ENCODE measurements around the gene HTRA3. TPM values are rescaled to one million over a fixed set of nuclear protein-coding genes. Genes with fewer than 3 reads are reported as not detected.
"Not testable (repeated sequence)": the region's sequence is repeated elsewhere in the genome, so short reads cannot be mapped to it uniquely, and the experiment has no call there.

HTRA3 gene
- total RNA-seq, 1 donor from 2014 or later, result 131 TPM

- intact Hi-C loops (cut with DNase I), result no loop called here
- no peak for DNase-seq (ENCODE audit: missing footprints)
- no peak for ATAC-seq
Measured at GRCh38 chr4:8326206-8326605, 56.7 kb downstream of the HTRA3 start.

GRCh38 chr4:8328456-8328855 lies 58.9 kb downstream of the HTRA3 start:
- DNase-seq (ENCODE audit: missing footprints) (no peak), ATAC-seq (no peak)
- intact Hi-C loops (cut with DNase I), result no loop called here

GRCh38 chr4:8328866-8329559 lies 59.5 kb downstream of the HTRA3 start:
- DNase-seq (ENCODE audit: missing footprints) (no peak), ATAC-seq (no peak)
- intact Hi-C loops (cut with DNase I), result no loop called here

- no peak for ATAC-seq
- intact Hi-C loops (cut with DNase I), result no loop called here
- DNase-seq (ENCODE audit: missing footprints), result no peak
Measured at GRCh38 chr4:8329560-8329858, 60.0 kb downstream of the HTRA3 start.

GRCh38 chr4:8329859-8330761 lies 60.6 kb downstream of the HTRA3 start:
- ATAC-seq (peak; percentile 20), DNase-seq (ENCODE audit: missing footprints) (no peak)
- intact Hi-C loops (cut with DNase I), result loop anchor here (2.0 to 5.0 kb wide), 2 partner anchors 52 to 73 kb away; no protein-coding TSS in a partner anchor

- ATAC-seq (peak; percentile 97), DNase-seq (ENCODE audit: missing footprints) (peak; percentile 90)
- intact Hi-C loops (cut with DNase I), result loop anchor here (1.0 to 5.0 kb wide), 3 partner anchors 9 to 72 kb away; no protein-coding TSS in a partner anchor
Measured at GRCh38 chr4:8330821-8331574, 61.4 kb downstream of the HTRA3 start.

- intact Hi-C loops (cut with DNase I), result loop anchor here (1.0 to 5.0 kb wide), 3 partner anchors 9 to 71 kb away; no protein-coding TSS in a partner anchor
- DNase-seq (ENCODE audit: missing footprints), result no peak
- ATAC-seq, result no peak
Measured at GRCh38 chr4:8331575-8331955, 62.0 kb downstream of the HTRA3 start.

- DNase-seq (ENCODE audit: missing footprints) (no peak), ATAC-seq (no peak)
- intact Hi-C loops (cut with DNase I), result loop anchor here (5.0 kb wide), 1 partner anchor 50 kb away; no protein-coding TSS in a partner anchor
Measured at GRCh38 chr4:8332038-8332857, 62.7 kb downstream of the HTRA3 start.

GRCh38 chr4:8332891-8333331 lies 63.4 kb downstream of the HTRA3 start:
- DNase-seq (ENCODE audit: missing footprints) (no peak), ATAC-seq (no peak)
- intact Hi-C loops (cut with DNase I), result loop anchor here (5.0 kb wide), 1 partner anchor 49 kb away; no protein-coding TSS in a partner anchor

GRCh38 chr4:8333726-8334460 lies 64.3 kb downstream of the HTRA3 start:
- intact Hi-C loops (cut with DNase I), result loop anchor here (5.0 kb wide), 1 partner anchor 48 kb away; no protein-coding TSS in a partner anchor
- no peak for DNase-seq (ENCODE audit: missing footprints)
- no peak for ATAC-seq

- DNase-seq (ENCODE audit: missing footprints) (no peak), ATAC-seq (no peak)
- intact Hi-C loops (cut with DNase I), result loop anchor here (5.0 kb wide), 1 partner anchor 47 kb away; no protein-coding TSS in a partner anchor
Measured at GRCh38 chr4:8334786-8335460, 65.4 kb downstream of the HTRA3 start.

GRCh38 chr4:8335848-8336247 lies 66.3 kb downstream of the HTRA3 start:
- no peak for ATAC-seq
- intact Hi-C loops (cut with DNase I), result no loop called here
- DNase-seq (ENCODE audit: missing footprints), result no peak

GRCh38 chr4:8336412-8337075 lies 67.0 kb downstream of the HTRA3 start:
- DNase-seq (ENCODE audit: missing footprints) (no peak), ATAC-seq (no peak)
- intact Hi-C loops (cut with DNase I), result no loop called here

GRCh38 chr4:8338351-8338961 lies 68.9 kb downstream of the HTRA3 start:
- intact Hi-C loops (cut with DNase I), result no loop called here
- ATAC-seq (no peak), DNase-seq (ENCODE audit: missing footprints) (no peak)

- intact Hi-C loops (cut with DNase I), result loop anchor here (1.0 to 2.0 kb wide), 3 partner anchors 10 to 60 kb away; no protein-coding TSS in a partner anchor
- ATAC-seq (peak; percentile 94), DNase-seq (ENCODE audit: missing footprints) (peak; percentile 92)
Measured at GRCh38 chr4:8340781-8341241, 71.3 kb downstream of the HTRA3 start.

GRCh38 chr4:8341281-8341680 lies 71.7 kb downstream of the HTRA3 start:
- intact Hi-C loops (cut with DNase I), result loop anchor here (2.0 kb wide), 2 partner anchors 54 to 60 kb away; no protein-coding TSS in a partner anchor
- ATAC-seq; DNase-seq (ENCODE audit: missing footprints): not testable (repeated sequence)
